Esophagus squamous epithelium (tissue), 4 donors: ENCODE data around the gene GSTA4.

ENCODE experiments used
- POLR2A ChIP-seq, 4 donors: fragments of 450-650 bp; IDR thresholded peaks; one replicate each; pipeline ENCODE4 v1.6.1; 2017; ENCODE audit warnings: antibody characterized with exemption in 4 of 4, mild to moderate bottlenecking in 4 of 4, moderate library complexity in 3 of 4
- TF ChIP-seq, protein P1 (sequence below), 6 experiments: fragments of 450-650 bp in 4 of 6; fragments of 200-600 bp in 2 of 6; sonication (generic) in 2 of 6; IDR thresholded peaks; one replicate each; pipeline ENCODE4 v1.5.1; 2016 to 2019; ENCODE audit warnings: antibody characterized with exemption in 6 of 6, mild to moderate bottlenecking in 4 of 6, moderate library complexity in 4 of 6

DNA sequence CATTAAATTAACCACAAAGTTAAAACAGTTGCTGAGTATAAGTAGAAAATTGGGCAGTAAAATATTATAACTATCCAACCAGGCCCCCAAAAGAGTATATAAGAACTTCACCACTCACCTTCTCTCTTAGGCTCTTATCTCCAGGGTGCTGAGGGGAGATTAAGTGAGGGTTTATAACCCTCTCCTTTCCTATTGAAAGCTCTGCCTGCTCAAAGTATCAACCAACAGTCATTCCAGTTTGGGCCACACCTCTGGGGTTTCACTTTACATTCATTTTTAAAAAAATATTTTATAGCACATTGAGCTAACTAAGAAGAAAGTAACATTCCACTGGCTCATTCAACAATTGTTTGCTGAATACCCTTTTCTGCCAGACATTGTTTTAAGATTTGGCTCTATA lies 22.1 kb downstream of the GSTA4 start:
- TF ChIP-seq, protein P1, sequence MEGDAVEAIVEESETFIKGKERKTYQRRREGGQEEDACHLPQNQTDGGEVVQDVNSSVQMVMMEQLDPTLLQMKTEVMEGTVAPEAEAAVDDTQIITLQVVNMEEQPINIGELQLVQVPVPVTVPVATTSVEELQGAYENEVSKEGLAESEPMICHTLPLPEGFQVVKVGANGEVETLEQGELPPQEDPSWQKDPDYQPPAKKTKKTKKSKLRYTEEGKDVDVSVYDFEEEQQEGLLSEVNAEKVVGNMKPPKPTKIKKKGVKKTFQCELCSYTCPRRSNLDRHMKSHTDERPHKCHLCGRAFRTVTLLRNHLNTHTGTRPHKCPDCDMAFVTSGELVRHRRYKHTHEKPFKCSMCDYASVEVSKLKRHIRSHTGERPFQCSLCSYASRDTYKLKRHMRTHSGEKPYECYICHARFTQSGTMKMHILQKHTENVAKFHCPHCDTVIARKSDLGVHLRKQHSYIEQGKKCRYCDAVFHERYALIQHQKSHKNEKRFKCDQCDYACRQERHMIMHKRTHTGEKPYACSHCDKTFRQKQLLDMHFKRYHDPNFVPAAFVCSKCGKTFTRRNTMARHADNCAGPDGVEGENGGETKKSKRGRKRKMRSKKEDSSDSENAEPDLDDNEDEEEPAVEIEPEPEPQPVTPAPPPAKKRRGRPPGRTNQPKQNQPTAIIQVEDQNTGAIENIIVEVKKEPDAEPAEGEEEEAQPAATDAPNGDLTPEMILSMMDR (IDR thresholded peaks at IDR 0.05), result no peak
- no peak for TF ChIP-seq POLR2A (IDR thresholded peaks at IDR 0.05)
